ENCODE measurements around the gene NOBOX. TPM values are rescaled to one million over a fixed set of nuclear protein-coding genes. Genes with fewer than 3 reads are reported as not detected.

Gene NOBOX
- total RNA-seq, 2 experiments from 2014 or later = not detected

Other genes with a start within 250 kb of the NOBOX start
- gene CTAGE4, start 220.2 kb downstream of the NOBOX start, total RNA-seq = 1 to 10 TPM; 1.2 to 1.8 TPM
- gene ARHGEF35, start 207.9 kb downstream of the NOBOX start, total RNA-seq = 1 to 10 TPM; 1.7 to 2.6 TPM
- not detected for gene OR2A42, start 164.1 kb downstream of the NOBOX start, total RNA-seq
- 1 to 10 TPM in 1 of 2 experiments, under 1 TPM in 1; 0.54 to 1.4 TPM for gene OR2A7, start 138.9 kb downstream of the NOBOX start, total RNA-seq
- not detected for gene CTAGE8, start 134.4 kb downstream of the NOBOX start, total RNA-seq
- not detected for gene OR2A1, start 91.3 kb downstream of the NOBOX start, total RNA-seq
- gene ARHGEF5, start 48.3 kb downstream of the NOBOX start, total RNA-seq = 1 to 10 TPM; 5.6 to 7.4 TPM